Progenitor cell of endocrine pancreas (in vitro differentiated cells): ENCODE measurements around the gene EFR3B. TPM values are rescaled to one million over a fixed set of nuclear protein-coding genes. Genes with fewer than 3 reads are reported as not detected.

Source experiments
- DNase-seq: peaks from one replicate; pipeline ENCODE4 v3.0.0; 2021; ENCODE audit warnings: low spot score; ENCODE audit not compliant: unreplicated experiment
- H3K27ac Mint-ChIP-seq: 2 replicates; pipeline ENCODE4 v1.8.0; 2021; ENCODE audit warnings: mild to moderate bottlenecking, moderate library complexity, mixed read lengths
- H3K27me3 Mint-ChIP-seq: 2 replicates; pipeline ENCODE4 v1.8.0; 2021; ENCODE audit warnings: mixed read lengths
- H3K36me3 Mint-ChIP-seq: 2 replicates; pipeline ENCODE4 v1.8.0; 2022; ENCODE audit warnings: mixed read lengths; ENCODE audit not compliant: insufficient read depth
- H3K4me1 Mint-ChIP-seq: 2 replicates; pipeline ENCODE4 v1.8.0; 2021; ENCODE audit warnings: low read depth, mixed read lengths
- H3K4me3 Mint-ChIP-seq: 2 replicates; pipeline ENCODE4 v1.8.0; 2021; ENCODE audit warnings: low read depth, mild to moderate bottlenecking, moderate library complexity, mixed read lengths
- H3K9me3 Mint-ChIP-seq: 2 replicates; pipeline ENCODE4 v1.8.0; 2021; ENCODE audit warnings: low read depth, mixed read lengths
- CTCF ChIP-seq: fragments of 200-600 bp; sonication (generic); IDR thresholded peaks from one replicate; pipeline ENCODE4 v1.5.0; 2021; ENCODE audit warnings: antibody characterized with exemption, mild to moderate bottlenecking; ENCODE audit not compliant: unreplicated experiment
- total RNA-seq: library from RNA; stranded (reverse); gene quantifications from 2 replicates; pipeline ENCODE4 v1.2.1, GENCODE V29; 2021

The EFR3B gene
- total RNA-seq, 1 donor from 2014 or later: 23.3 TPM

GRCh38 chr2:25018681-25019080 is 23.2 kb upstream of the EFR3B start:
- TF ChIP-seq CTCF: no peak
- H3K9me3 Mint-ChIP-seq: no peaks in the 10 kb centered on the region
- H3K36me3 Mint-ChIP-seq: no peaks in the 10 kb centered on the region
- H3K4me3 Mint-ChIP-seq: no peak overlapping the region
- peaks cover 4% of the 10 kb centered on the region for H3K27me3 Mint-ChIP-seq
- no peak overlapping the region for H3K27ac Mint-ChIP-seq
- H3K4me1 Mint-ChIP-seq: no peaks in the 10 kb centered on the region
- DNase-seq: no peak

- no peak for DNase-seq
- Mint-ChIP-seq H3K27ac (no peak overlapping the region), H3K9me3 (no peaks in the 10 kb centered on the region), H3K4me1 (no peaks in the 10 kb centered on the region), H3K4me3 (no peak overlapping the region), H3K27me3 (peaks cover 4% of the 10 kb centered on the region), H3K36me3 (no peaks in the 10 kb centered on the region)
- TF ChIP-seq CTCF: no peak
These were observed 20.0 kb upstream of the EFR3B start for GRCh38 chr2:25021791-25022362.

- Mint-ChIP-seq H3K36me3 (no peaks in the 10 kb centered on the region), H3K4me1 (no peaks in the 10 kb centered on the region), H3K4me3 (no peak overlapping the region), H3K27me3 (peaks cover 4% of the 10 kb centered on the region), H3K9me3 (no peaks in the 10 kb centered on the region), H3K27ac (no peak overlapping the region)
- no peak for DNase-seq
- TF ChIP-seq CTCF: no peak
These were observed 18.5 kb upstream of the EFR3B start for GRCh38 chr2:25023333-25023732.

- Mint-ChIP-seq H3K4me3 (no peak overlapping the region), H3K4me1 (no peaks in the 10 kb centered on the region), H3K27ac (no peak overlapping the region), H3K27me3 (peaks cover 4% of the 10 kb centered on the region), H3K36me3 (no peaks in the 10 kb centered on the region), H3K9me3 (no peaks in the 10 kb centered on the region)
- DNase-seq: no peak
- no peak for TF ChIP-seq CTCF
These were observed 16.5 kb upstream of the EFR3B start for GRCh38 chr2:25025229-25026007.

- H3K4me3 Mint-ChIP-seq: no peak overlapping the region
- H3K9me3 Mint-ChIP-seq: no peaks in the 10 kb centered on the region
- no peaks in the 10 kb centered on the region for H3K36me3 Mint-ChIP-seq
- no peak for TF ChIP-seq CTCF
- no peak overlapping the region for H3K27ac Mint-ChIP-seq
- peaks cover 4% of the 10 kb centered on the region for H3K27me3 Mint-ChIP-seq
- no peak for DNase-seq
- no peaks in the 10 kb centered on the region for H3K4me1 Mint-ChIP-seq
These were observed 15.8 kb upstream of the EFR3B start for GRCh38 chr2:25026008-25026530.
